IPS-20b (cell line): ENCODE results near the gene STRC.

Experiments used
- H3K27ac ChIP-seq: one replicate; pipeline ENCODE4 v1.5.1; 2013; ENCODE audit warnings: low read length
- H3K27me3 ChIP-seq: 2 replicates; pipeline ENCODE4 v1.6.1; 2013; ENCODE audit warnings: mild to moderate bottlenecking, low read length, inconsistent platforms; ENCODE audit not compliant: insufficient read depth
- H3K36me3 ChIP-seq: 2 replicates; pipeline ENCODE4 v1.6.1; 2013; ENCODE audit warnings: low read depth, mild to moderate bottlenecking, inconsistent platforms, low read length, moderate library complexity; ENCODE audit not compliant: insufficient read depth
- H3K4me1 ChIP-seq: 2 replicates; pipeline ENCODE4 v1.6.1; 2013; ENCODE audit warnings: mild to moderate bottlenecking, control low read depth, inconsistent platforms, low read length, moderate library complexity; ENCODE audit not compliant: insufficient read depth
- H3K4me3 ChIP-seq: 2 replicates; pipeline ENCODE4 v1.5.1; 2013; ENCODE audit warnings: mild to moderate bottlenecking, low read length, inconsistent platforms
- H3K9ac ChIP-seq: 2 replicates; pipeline ENCODE4 v1.6.1; 2013; ENCODE audit warnings: low read depth, mild to moderate bottlenecking, inconsistent platforms, low read length, moderate library complexity
- H3K9me3 ChIP-seq: 2 replicates; pipeline ENCODE4 v1.6.1; 2013; ENCODE audit warnings: mild to moderate bottlenecking, low read depth, low read length, inconsistent platforms; ENCODE audit not compliant: insufficient read depth

Gene STRC

GRCh38 chr15:43552256-43552655, 66.3 kb downstream of the STRC start:
- no peaks in the 10 kb centered on the region for H3K27me3 ChIP-seq
- H3K9ac ChIP-seq, result no peak overlapping the region
- H3K27ac ChIP-seq, result no peak overlapping the region
- H3K4me3 ChIP-seq, result no peak overlapping the region
- H3K4me1 ChIP-seq, result no peaks in the 10 kb centered on the region
- H3K36me3 ChIP-seq, result no peaks in the 10 kb centered on the region
- no peaks in the 10 kb centered on the region for H3K9me3 ChIP-seq

GRCh38 chr15:43550527-43551363, 67.9 kb downstream of the STRC start:
- no peak overlapping the region for H3K9ac ChIP-seq
- no peak overlapping the region for H3K27ac ChIP-seq
- H3K9me3 ChIP-seq, result no peaks in the 10 kb centered on the region
- H3K36me3 ChIP-seq, result no peaks in the 10 kb centered on the region
- H3K4me3 ChIP-seq, result no peak overlapping the region
- H3K4me1 ChIP-seq, result no peaks in the 10 kb centered on the region
- no peaks in the 10 kb centered on the region for H3K27me3 ChIP-seq
